Sigmoid colon (tissue), 7 donors: ENCODE results near the gene RAB36. TPM values are rescaled to one million over a fixed set of nuclear protein-coding genes. Genes with fewer than 3 reads are reported as not detected.

ENCODE experiments used
- DNase-seq: peaks from one replicate; pipeline ENCODE4 v3.0.0-alpha.2; 2019
- H3K27ac ChIP-seq, 4 donors: fragments of 200-600 bp; sonication (generic); one replicate each; pipeline ENCODE4 v1.5.1; 2016 to 2019; ENCODE audit warnings: mild to moderate bottlenecking in 1 of 4
- H3K27me3 ChIP-seq, 3 donors: fragments of 200-600 bp; sonication (generic); one replicate each; pipeline ENCODE4 v1.5.1; 2019; ENCODE audit warnings: mild to moderate bottlenecking in 1 of 3
- H3K36me3 ChIP-seq, 4 donors: fragments of 200-600 bp; sonication (generic); one replicate each; pipeline ENCODE4 v1.5.1; 2016 to 2019
- H3K4me1 ChIP-seq, 4 donors: fragments of 200-600 bp; sonication (generic); one replicate each; pipeline ENCODE4 v1.5.1; 2017 to 2019
- H3K4me3 ChIP-seq, 4 donors: fragments of 200-600 bp; sonication (generic); one replicate each; pipeline ENCODE4 v1.5.1; 2017 to 2019; ENCODE audit warnings: mild to moderate bottlenecking in 2 of 4, moderate library complexity in 1 of 4
- H3K9me3 ChIP-seq, 4 donors: fragments of 200-600 bp in 3 of 4; sonication (generic) in 3 of 4; one replicate each; pipeline versions ENCODE4 v1.5.1 to v1.6.1; 2013 to 2019
- CTCF ChIP-seq, 4 experiments: fragments of 450-650 bp in 3 of 4; fragments of 200-600 bp in 1 of 4; IDR thresholded peaks; one replicate each; pipeline ENCODE4 v1.5.1; 2016 to 2019; ENCODE audit warnings: antibody characterized with exemption in 4 of 4, mild to moderate bottlenecking in 3 of 4, moderate library complexity in 2 of 4
- EP300 ChIP-seq, 4 donors: sonication (generic); formaldehyde crosslinking; IDR thresholded peaks; one replicate each; pipeline ENCODE4 v1.6.1; 2017; ENCODE audit warnings: antibody characterized with exemption in 4 of 4
- POLR2A ChIP-seq, 2 donors: fragments of 450-650 bp; IDR thresholded peaks; one replicate each; pipeline ENCODE4 v1.6.1; 2016; ENCODE audit warnings: antibody characterized with exemption in 2 of 2, mild to moderate bottlenecking in 2 of 2, moderate library complexity in 2 of 2
- POLR2AphosphoS5 ChIP-seq, 4 donors: sonication (generic); formaldehyde crosslinking; IDR thresholded peaks; one replicate each; pipeline ENCODE4 v1.6.1; 2017; ENCODE audit warnings: antibody characterized with exemption in 4 of 4
- WGBS, 2 donors: extraction: QIAGEN DNeasy Blood & Tissue Kit; methylation state at CpG; one replicate each; pipeline ENCODE4 v1.1.7; 2013; 5-methylcytosine and 5-hydroxymethylcytosine counted together
- intact Hi-C: fragments of 100-400 bp; cut with DNase I; formaldehyde crosslinking; loops from one replicate; pipeline ENCODE4 v1.15.1; 2023
- polyA plus RNA-seq, 3 donors: library from polyadenylated mRNA; stranded (reverse); fragments of 200-250 nt; gene quantifications; one replicate each; pipeline ENCODE4 v1.2.3, GENCODE V29; 2013
- total RNA-seq, 4 donors: library from RNA; depleted of rRNA; stranded (reverse); fragments of >200 nt; gene quantifications; one replicate each; pipeline ENCODE4 v1.1.0, GENCODE V29; 2016
- donor health status: healthy with polysubstance abuse.
- donor health status: Bipolar disorder and iron deficiency.
- donor health status: healthy.

The RAB36 gene
- total and polyA plus RNA-seq, 7 donors: 0.23 to 5.3 (median 2.1) TPM

- WGBS, 2 donors: 95 to 98% methylated on average over 1 of the region's 1 CpG
- Histone ChIP-seq H3K27ac (no peak overlapping the region), H3K4me3 (no peak overlapping the region), H3K27me3 (no peaks in the 10 kb centered on the region), H3K36me3 (no peaks in the 10 kb centered on the region), H3K4me1 (peaks cover 0 to 50% (median 34%) of the 10 kb centered on the region in 4 donors), H3K9me3 (no peaks in the 10 kb centered on the region)
- no peak for DNase-seq
- intact Hi-C loops: no loop called here
- no peak for TF ChIP-seq POLR2A (IDR thresholded peaks at IDR 0.05)
- no peak for TF ChIP-seq POLR2AphosphoS5 (IDR thresholded peaks at IDR 0.05)
- TF ChIP-seq EP300 (IDR thresholded peaks at IDR 0.05): no peak
- no peak for TF ChIP-seq CTCF (IDR thresholded peaks at IDR 0.05)
Measured at GRCh38 chr22:23143119-23143518, 2.2 kb upstream of the RAB36 start.

- DNase-seq: no peak
- TF ChIP-seq POLR2AphosphoS5 (IDR thresholded peaks at IDR 0.05) (no peak), CTCF (IDR thresholded peaks at IDR 0.05) (no peak), EP300 (IDR thresholded peaks at IDR 0.05) (no peak), POLR2A (IDR thresholded peaks at IDR 0.05) (no peak)
- H3K27ac ChIP-seq: peak overlapping the region; percentile 70 to 83 (median 73)
- intact Hi-C loops: no loop called here
- no peaks in the 10 kb centered on the region for H3K36me3 ChIP-seq
- H3K9me3 ChIP-seq: no peaks in the 10 kb centered on the region
- H3K4me1 ChIP-seq: peaks cover 0 to 53% (median 34%) of the 10 kb centered on the region in 4 donors
- peak overlapping the region in 2 of 4 donors; percentile 49 to 56 for H3K4me3 ChIP-seq
- WGBS, 2 donors: 83 to 92% methylated on average over 4 of the region's 4 CpGs
- no peaks in the 10 kb centered on the region for H3K27me3 ChIP-seq
Measured at GRCh38 chr22:23144432-23144831, 845 bp upstream of the RAB36 start.

- TF ChIP-seq CTCF (IDR thresholded peaks at IDR 0.05) (no peak), EP300 (IDR thresholded peaks at IDR 0.05) (no peak), POLR2A (IDR thresholded peaks at IDR 0.05) (no peak), POLR2AphosphoS5 (IDR thresholded peaks at IDR 0.05) (no peak)
- WGBS, 2 donors: 88 to 93% methylated on average over 2 of the region's 2 CpGs
- Histone ChIP-seq H3K4me3 (peak overlapping the region; percentile 32 to 56 (median 46)), H3K4me1 (peaks cover 0 to 53% (median 34%) of the 10 kb centered on the region in 4 donors), H3K27ac (peak overlapping the region; percentile 70 to 83 (median 73)), H3K9me3 (no peaks in the 10 kb centered on the region), H3K27me3 (no peaks in the 10 kb centered on the region), H3K36me3 (peaks cover 0 to 5% (median 0%) of the 10 kb centered on the region in 4 donors)
- DNase-seq: no peak
- intact Hi-C loops: no loop called here
Measured at GRCh38 chr22:23145878-23146470, 697 bp downstream of the RAB36 start.

- Histone ChIP-seq H3K4me1 (peaks cover 0 to 49% (median 30%) of the 10 kb centered on the region in 4 donors), H3K27ac (peak overlapping the region in 3 of 4 donors; percentile 70 to 83 (median 73)), H3K27me3 (no peaks in the 10 kb centered on the region), H3K9me3 (no peaks in the 10 kb centered on the region), H3K4me3 (no peak overlapping the region), H3K36me3 (peaks cover 0 to 12% (median 0%) of the 10 kb centered on the region in 4 donors)
- DNase-seq: no peak
- intact Hi-C loops: no loop called here
- no peak for TF ChIP-seq POLR2A (IDR thresholded peaks at IDR 0.05)
- TF ChIP-seq EP300 (IDR thresholded peaks at IDR 0.05): no peak
- TF ChIP-seq CTCF (IDR thresholded peaks at IDR 0.05): no peak
- no peak for TF ChIP-seq POLR2AphosphoS5 (IDR thresholded peaks at IDR 0.05)
- 82 to 87% methylated on average over 8 of the region's 8 CpGs for WGBS, 2 donors
Measured at GRCh38 chr22:23146478-23147205, 1.4 kb downstream of the RAB36 start.
